Parathyroid adenoma (tissue), 2 donors: ENCODE data around the gene LIMCH1.

ENCODE experiments used
- H2AFZ ChIP-seq: fragments of 300-600 bp; sonication (generic); one replicate; pipeline ENCODE4 v1.7.0; 2017; ENCODE audit warnings: antibody characterized with exemption, mild to moderate bottlenecking
- H3K27ac ChIP-seq: fragments of 300-600 bp; sonication (generic); one replicate; pipeline ENCODE4 v1.7.0; 2017
- H3K27me3 ChIP-seq: fragments of 300-600 bp; sonication (generic); one replicate; pipeline ENCODE4 v1.7.0; 2017; ENCODE audit warnings: low read length; ENCODE audit not compliant: control insufficient read depth, insufficient read depth
- H3K36me3 ChIP-seq: fragments of 300-600 bp; sonication (generic); one replicate; pipeline ENCODE4 v1.7.0; 2017; ENCODE audit warnings: low read length; ENCODE audit not compliant: control insufficient read depth, insufficient read depth
- H3K4me1 ChIP-seq: fragments of 300-600 bp; sonication (generic); one replicate; pipeline ENCODE4 v1.7.0; 2017; ENCODE audit warnings: control low read depth
- H3K4me2 ChIP-seq: fragments of 300-600 bp; sonication (generic); one replicate; pipeline ENCODE4 v1.7.0; 2017; ENCODE audit warnings: low read length
- H3K4me3 ChIP-seq: fragments of 300-600 bp; sonication (generic); one replicate; pipeline ENCODE4 v1.7.0; 2017; ENCODE audit warnings: low read depth, low read length
- H3K79me2 ChIP-seq: fragments of 300-600 bp; sonication (generic); one replicate; pipeline ENCODE4 v1.7.0; 2017; ENCODE audit warnings: control low read depth
- H3K9ac ChIP-seq: fragments of 300-600 bp; sonication (generic); one replicate; pipeline ENCODE4 v1.7.0; 2017; ENCODE audit warnings: mild to moderate bottlenecking
- H3K9me3 ChIP-seq: fragments of 300-600 bp; sonication (generic); one replicate; pipeline ENCODE4 v1.7.0; 2017; ENCODE audit warnings: low read length; ENCODE audit not compliant: control insufficient read depth
- TF ChIP-seq, protein P1 (sequence below): fragments of 300-600 bp; sonication (generic); IDR thresholded peaks from one replicate; pipeline ENCODE4 v1.7.0; 2017; ENCODE audit warnings: antibody characterized with exemption, mild to moderate bottlenecking
- donor health status: primary hyperparathyroidism.

LIMCH1 gene

DNA sequence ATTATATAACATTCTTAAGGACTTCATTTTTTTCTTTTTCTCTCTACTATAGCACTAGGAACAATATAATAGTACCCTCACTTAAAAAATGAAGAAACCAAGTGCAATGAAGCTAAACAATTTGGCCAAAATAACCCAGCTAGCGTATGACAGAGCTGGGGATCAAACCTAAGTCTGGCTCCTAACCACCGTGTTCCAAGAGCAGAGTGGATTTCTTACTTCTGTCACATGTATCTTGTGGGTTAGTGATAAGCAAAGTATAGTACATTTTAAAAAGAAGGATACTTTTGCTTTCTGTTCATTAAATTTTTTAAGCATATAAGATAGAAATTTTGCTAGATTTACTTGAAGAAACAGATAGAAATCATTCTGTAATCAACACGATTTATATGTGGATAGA lies 11.5 kb downstream of the LIMCH1 start:
- Histone ChIP-seq H3K4me3 (no peak overlapping the region), H3K4me1 (peaks cover 3% of the 10 kb centered on the region), H3K4me2 (no peak overlapping the region), H2AFZ (no peak overlapping the region), H3K9ac (no peak overlapping the region), H3K27ac (no peak overlapping the region), H3K27me3 (no peaks in the 10 kb centered on the region), H3K36me3 (no peaks in the 10 kb centered on the region), H3K9me3 (no peaks in the 10 kb centered on the region), H3K79me2 (peaks cover 2% of the 10 kb centered on the region)
- TF ChIP-seq, protein P1, sequence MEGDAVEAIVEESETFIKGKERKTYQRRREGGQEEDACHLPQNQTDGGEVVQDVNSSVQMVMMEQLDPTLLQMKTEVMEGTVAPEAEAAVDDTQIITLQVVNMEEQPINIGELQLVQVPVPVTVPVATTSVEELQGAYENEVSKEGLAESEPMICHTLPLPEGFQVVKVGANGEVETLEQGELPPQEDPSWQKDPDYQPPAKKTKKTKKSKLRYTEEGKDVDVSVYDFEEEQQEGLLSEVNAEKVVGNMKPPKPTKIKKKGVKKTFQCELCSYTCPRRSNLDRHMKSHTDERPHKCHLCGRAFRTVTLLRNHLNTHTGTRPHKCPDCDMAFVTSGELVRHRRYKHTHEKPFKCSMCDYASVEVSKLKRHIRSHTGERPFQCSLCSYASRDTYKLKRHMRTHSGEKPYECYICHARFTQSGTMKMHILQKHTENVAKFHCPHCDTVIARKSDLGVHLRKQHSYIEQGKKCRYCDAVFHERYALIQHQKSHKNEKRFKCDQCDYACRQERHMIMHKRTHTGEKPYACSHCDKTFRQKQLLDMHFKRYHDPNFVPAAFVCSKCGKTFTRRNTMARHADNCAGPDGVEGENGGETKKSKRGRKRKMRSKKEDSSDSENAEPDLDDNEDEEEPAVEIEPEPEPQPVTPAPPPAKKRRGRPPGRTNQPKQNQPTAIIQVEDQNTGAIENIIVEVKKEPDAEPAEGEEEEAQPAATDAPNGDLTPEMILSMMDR, result no peak

DNA sequence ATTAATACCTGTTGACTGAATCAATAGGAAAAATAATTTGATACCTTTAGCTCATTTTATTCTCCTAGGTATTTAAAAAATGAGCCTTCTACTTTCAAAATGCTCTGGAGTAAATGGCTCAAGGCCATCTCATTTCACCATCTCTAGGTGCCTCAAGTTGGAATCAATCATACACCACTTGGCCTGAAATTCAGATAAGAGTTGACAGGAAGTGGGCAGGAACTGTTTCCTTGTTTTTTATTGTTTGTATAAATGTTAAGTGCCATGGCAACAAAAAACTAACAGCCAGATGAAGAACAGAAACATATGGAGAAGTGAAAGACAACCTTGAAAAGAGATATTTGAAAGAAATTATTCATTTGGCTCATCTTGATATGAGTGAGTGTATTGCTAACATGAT lies 12.4 kb downstream of the LIMCH1 start:
- TF ChIP-seq, protein P1, result no peak
- no peak overlapping the region for H3K4me2 ChIP-seq
- H3K9me3 ChIP-seq, result no peaks in the 10 kb centered on the region
- no peak overlapping the region for H3K9ac ChIP-seq
- no peaks in the 10 kb centered on the region for H3K36me3 ChIP-seq
- no peaks in the 10 kb centered on the region for H3K4me1 ChIP-seq
- H3K4me3 ChIP-seq, result no peak overlapping the region
- H3K27ac ChIP-seq, result no peak overlapping the region
- peaks cover 2% of the 10 kb centered on the region for H3K79me2 ChIP-seq
- H3K27me3 ChIP-seq, result no peaks in the 10 kb centered on the region
- H2AFZ ChIP-seq, result no peak overlapping the region

DNA sequence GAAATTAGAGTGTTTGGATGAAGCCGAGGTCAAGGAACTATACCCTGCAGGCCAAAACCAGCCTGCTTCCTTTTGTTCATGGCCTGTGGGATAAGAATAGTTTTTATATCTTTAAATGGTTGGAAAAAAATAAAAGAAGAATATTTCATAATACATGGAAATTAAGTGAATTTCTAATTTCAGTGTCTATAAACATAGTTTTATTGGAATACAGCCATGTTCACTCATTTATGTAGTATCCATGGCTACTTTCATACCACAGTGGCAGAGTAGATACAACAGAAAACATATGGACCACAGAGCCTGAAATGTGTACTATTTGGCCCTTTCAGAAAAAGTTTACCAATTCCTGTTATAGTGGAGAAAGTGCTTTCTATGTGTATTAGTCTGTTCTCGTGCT lies 13.6 kb downstream of the LIMCH1 start:
- peaks cover 2% of the 10 kb centered on the region for H3K79me2 ChIP-seq
- H3K4me3 ChIP-seq, result no peak overlapping the region
- no peaks in the 10 kb centered on the region for H3K36me3 ChIP-seq
- TF ChIP-seq, protein P1, result no peak
- no peaks in the 10 kb centered on the region for H3K4me1 ChIP-seq
- H3K4me2 ChIP-seq, result no peak overlapping the region
- no peak overlapping the region for H3K27ac ChIP-seq
- H3K9ac ChIP-seq, result no peak overlapping the region
- H3K27me3 ChIP-seq, result no peaks in the 10 kb centered on the region
- no peaks in the 10 kb centered on the region for H3K9me3 ChIP-seq
- H2AFZ ChIP-seq, result no peak overlapping the region

DNA sequence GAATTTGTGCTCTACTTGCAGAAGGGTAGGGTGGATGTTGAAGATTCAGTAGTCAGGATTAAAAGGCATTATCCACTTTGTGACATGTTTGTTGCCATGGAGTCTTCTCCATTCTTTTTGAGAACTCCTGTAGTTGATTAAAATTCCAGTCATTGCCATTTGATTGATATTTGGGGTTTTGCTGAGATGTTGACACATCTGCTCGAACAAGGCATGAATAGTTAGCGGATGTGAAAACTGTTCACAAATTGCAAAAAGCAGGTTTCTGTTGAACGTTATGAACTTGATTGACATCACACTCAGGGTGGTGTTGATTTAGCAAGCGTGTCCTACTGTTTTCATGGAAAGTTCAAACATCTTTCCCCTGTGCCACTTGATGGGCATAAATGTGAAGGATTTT lies 16.9 kb downstream of the LIMCH1 start:
- H2AFZ ChIP-seq, result no peak overlapping the region
- no peaks in the 10 kb centered on the region for H3K36me3 ChIP-seq
- H3K27me3 ChIP-seq, result no peaks in the 10 kb centered on the region
- no peak overlapping the region for H3K4me2 ChIP-seq
- no peaks in the 10 kb centered on the region for H3K9me3 ChIP-seq
- peaks cover 2% of the 10 kb centered on the region for H3K79me2 ChIP-seq
- H3K27ac ChIP-seq, result no peak overlapping the region
- TF ChIP-seq, protein P1, result no peak
- no peak overlapping the region for H3K9ac ChIP-seq
- H3K4me3 ChIP-seq, result no peak overlapping the region
- no peaks in the 10 kb centered on the region for H3K4me1 ChIP-seq

DNA sequence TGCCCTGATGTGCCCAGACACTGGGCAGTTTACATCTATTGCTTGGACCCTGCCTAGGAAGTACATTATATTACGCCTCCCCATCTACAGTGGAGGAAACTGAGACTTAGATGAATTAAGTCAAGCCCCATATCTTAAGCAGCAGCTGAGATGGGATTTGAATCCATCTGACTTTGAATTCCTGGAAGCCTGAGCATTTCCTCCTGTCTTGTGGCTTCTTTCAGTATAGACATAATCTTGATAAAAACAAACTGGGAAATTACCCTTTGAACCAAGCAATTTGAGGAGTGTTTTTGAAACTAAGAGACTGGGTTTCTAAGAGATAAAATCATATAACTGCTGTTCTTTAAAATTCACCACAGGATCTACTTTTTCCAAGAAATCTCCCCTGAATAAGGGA lies 18.6 kb downstream of the LIMCH1 start:
- Histone ChIP-seq H3K4me3 (no peak overlapping the region), H3K4me2 (no peak overlapping the region), H3K79me2 (peaks cover 2% of the 10 kb centered on the region), H2AFZ (no peak overlapping the region), H3K27me3 (no peaks in the 10 kb centered on the region), H3K4me1 (no peaks in the 10 kb centered on the region), H3K36me3 (no peaks in the 10 kb centered on the region), H3K9me3 (no peaks in the 10 kb centered on the region), H3K27ac (no peak overlapping the region), H3K9ac (no peak overlapping the region)
- TF ChIP-seq, protein P1, result no peak
